Erythroblast (primary cell): ENCODE data around the gene GPR156.
"Not testable (repeated sequence)": the region's sequence is repeated elsewhere in the genome, so short reads cannot be mapped to it uniquely, and the experiment has no call there.

Source experiments
- DNase-seq, 2 experiments: peaks; one replicate each; lab custom pipeline; 2025; lab: John Stamatoyannopoulos, UW
- GATA1 ChIP-seq: IDR thresholded peaks from 2 replicates; pipeline ENCODE4 v1.6.1; 2011; ENCODE audit warnings: low read depth, mild to moderate bottlenecking, control low read depth, low read length, moderate library complexity
- POLR2A ChIP-seq: IDR thresholded peaks from 2 replicates; pipeline ENCODE4 v1.6.1; 2011; ENCODE audit warnings: mild to moderate bottlenecking, low read length

Gene GPR156

GRCh38 chr3:120284747-120285507 is at the start of gene GPR156:
TSS of gene GPR156 (minus strand) at chr3:120285222. CDS start at chr3:120244098, 41,124 bp downstream.
- peak in 1 of 2 experiments; percentile 4 for DNase-seq
- TF ChIP-seq POLR2A (no peak), GATA1 (no peak)

- TF ChIP-seq POLR2A (no peak), GATA1 (no peak)
- DNase-seq: no peak
These were observed 47.6 kb upstream of the GPR156 start for GRCh38 chr3:120332646-120333045.

- no peak for TF ChIP-seq GATA1
- TF ChIP-seq POLR2A: no peak
- no peak for DNase-seq
These were observed 46.1 kb upstream of the GPR156 start for GRCh38 chr3:120331076-120331475.

- DNase-seq: no peak
- TF ChIP-seq GATA1 (no peak), POLR2A (no peak)
These were observed 41.8 kb upstream of the GPR156 start for GRCh38 chr3:120326784-120327183.

- DNase-seq: peak in 1 of 2 experiments; percentile 11
- TF ChIP-seq GATA1: no peak
- TF ChIP-seq POLR2A: no peak
These were observed 39.2 kb upstream of the GPR156 start for GRCh38 chr3:120324190-120324589.

GRCh38 chr3:120323761-120324160 is 38.7 kb upstream of the GPR156 start:
- not testable (repeated sequence) for DNase-seq

- DNase-seq: no peak
- no peak for TF ChIP-seq POLR2A
- TF ChIP-seq GATA1: no peak
These were observed 27.1 kb upstream of the GPR156 start for GRCh38 chr3:120311863-120312794.

GRCh38 chr3:120306519-120307455 is 21.8 kb upstream of the GPR156 start:
- no peak for DNase-seq
- TF ChIP-seq GATA1 (no peak), POLR2A (no peak)

- DNase-seq: no peak
- TF ChIP-seq GATA1: no peak
- no peak for TF ChIP-seq POLR2A
These were observed 19.6 kb upstream of the GPR156 start for GRCh38 chr3:120304616-120305015.

- no peak for TF ChIP-seq POLR2A
- no peak for TF ChIP-seq GATA1
- peak in 1 of 2 experiments; percentile 56 for DNase-seq
These were observed 17.3 kb upstream of the GPR156 start for GRCh38 chr3:120302361-120302760.

- DNase-seq: no peak
- no peak for TF ChIP-seq POLR2A
- no peak for TF ChIP-seq GATA1
These were observed 15.9 kb upstream of the GPR156 start for GRCh38 chr3:120300971-120301370.

- TF ChIP-seq POLR2A: no peak
- no peak for TF ChIP-seq GATA1
- DNase-seq: no peak
These were observed 14.4 kb upstream of the GPR156 start for GRCh38 chr3:120299403-120299802.

- no peak for DNase-seq
These were observed 14.0 kb upstream of the GPR156 start for GRCh38 chr3:120298996-120299395.

GRCh38 chr3:120291552-120291951 is 6.5 kb upstream of the GPR156 start:
- DNase-seq: not testable (repeated sequence)

More at GRCh38 chr3:120298996-120299395, 14.0 kb upstream of the GPR156 start:
- TF ChIP-seq GATA1 (no peak), POLR2A (no peak)
